ENCODE data around the gene UBE2B.
"Not testable (repeated sequence)": the region's sequence is repeated elsewhere in the genome, so short reads cannot be mapped to it uniquely, and the experiment has no call there.

UBE2B gene

DNA sequence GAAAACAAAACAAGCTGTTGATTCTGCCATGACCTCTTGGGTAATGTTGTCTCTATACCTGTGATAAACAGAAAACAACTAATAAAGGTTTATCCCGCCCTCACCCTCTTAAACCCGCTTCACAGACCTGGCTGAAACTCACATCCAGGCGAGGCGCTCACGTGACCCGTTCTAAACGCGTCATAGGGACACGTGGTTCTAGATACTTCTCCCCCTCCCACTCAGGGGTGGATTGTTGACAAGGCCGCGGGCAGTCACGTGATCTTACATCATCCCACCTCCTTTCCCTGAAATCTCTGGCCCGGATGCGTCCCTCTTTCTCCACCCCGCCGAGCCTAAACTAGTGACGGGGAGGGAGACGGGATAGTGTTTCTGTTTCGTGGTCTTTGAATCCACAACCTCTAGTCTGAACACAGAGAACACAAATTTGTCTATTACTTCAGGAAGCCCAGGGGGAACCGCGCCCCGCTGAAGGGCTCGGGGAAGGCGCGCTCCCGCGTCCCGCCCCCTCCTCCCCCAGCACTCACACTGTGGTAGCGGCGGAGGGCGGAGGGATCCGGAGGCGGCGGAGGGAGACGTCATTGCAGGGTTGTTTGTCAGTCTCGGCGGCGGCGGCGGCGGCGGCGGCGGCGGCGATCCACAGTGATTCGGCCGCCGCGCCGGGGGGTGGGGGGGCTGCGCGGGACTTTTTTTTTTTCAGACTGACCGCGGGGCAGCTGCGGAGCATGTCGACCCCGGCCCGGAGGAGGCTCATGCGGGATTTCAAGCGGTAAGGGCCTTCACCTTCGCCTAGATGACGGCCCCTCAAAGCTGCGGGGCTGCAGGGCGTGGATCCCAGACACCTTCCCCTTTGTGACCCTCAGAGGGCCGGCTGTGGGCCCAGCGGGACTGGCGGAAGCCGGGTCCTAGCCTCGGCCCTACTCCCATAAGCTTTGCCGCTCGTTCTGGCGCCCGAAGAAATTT, at the start of gene UBE2B:
Gene UBE2B, plus strand, starts transcription at position 699 of the 963 bp plus-strand sequence. Its CDS starts 27 bp downstream, at position 726.
- DNase-seq, result peak; percentile 99

DNA sequence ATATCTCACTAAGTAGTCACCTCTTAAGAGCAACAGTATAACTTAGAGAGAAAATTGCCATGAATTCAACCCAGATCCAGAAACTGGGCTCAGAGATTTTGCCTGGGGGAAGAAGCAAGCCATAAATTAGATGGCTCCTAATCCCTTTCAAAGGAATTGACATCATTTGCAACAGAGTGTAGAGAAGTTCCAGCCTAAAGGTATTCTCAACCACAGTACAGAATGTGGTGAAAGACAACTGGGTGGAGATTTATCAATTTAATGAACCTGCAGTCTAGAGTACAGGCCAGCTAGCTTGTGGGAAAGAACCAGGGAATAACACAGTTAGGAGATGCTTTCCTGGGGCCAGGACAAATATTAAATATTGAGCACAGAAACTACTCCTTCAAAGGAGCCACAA, 44.0 kb upstream of the UBE2B start:
- no peak for DNase-seq

DNA sequence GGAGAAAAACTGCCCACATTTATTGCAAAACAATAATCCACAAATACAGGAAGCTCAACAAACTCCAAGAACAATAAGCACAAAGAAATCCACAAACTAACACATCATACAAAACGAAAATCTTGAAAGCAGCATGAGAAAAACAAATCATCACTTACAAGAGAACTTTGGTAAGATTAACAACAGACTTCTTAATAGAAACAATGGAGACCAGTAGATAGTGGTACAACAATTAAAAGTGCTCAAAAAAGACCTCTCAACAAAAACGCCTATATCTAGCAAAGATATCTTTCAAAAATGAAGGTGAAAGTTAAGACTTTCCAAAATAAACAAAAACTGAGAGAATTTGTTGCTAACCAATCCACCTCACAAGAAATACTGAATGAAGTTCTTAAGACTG, 42.8 kb upstream of the UBE2B start:
- no peak for DNase-seq

- DNase-seq, result not testable (repeated sequence)
These were observed 34.5 kb upstream of the UBE2B start for GRCh38 chr5:134336833-134337232.

DNA sequence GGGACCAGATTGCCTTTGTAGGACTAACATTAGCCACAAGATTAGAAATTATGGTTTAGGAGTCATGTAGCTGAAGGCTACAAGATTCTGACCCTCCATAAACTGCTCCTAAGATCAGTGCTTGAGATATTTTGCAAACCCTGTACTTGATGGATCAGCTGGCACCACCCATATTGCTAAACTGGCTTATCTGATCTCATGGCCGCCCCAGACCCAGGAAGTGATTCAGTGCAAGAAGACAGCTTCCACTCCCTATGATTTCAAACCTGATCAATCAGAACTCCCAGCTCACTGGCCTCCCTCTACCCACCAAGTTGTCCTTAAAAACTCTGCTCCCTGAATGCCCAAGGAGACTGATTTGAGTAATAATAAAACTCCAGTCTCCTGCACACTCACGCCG, 27.9 kb upstream of the UBE2B start:
- DNase-seq, result not testable (repeated sequence)

DNA sequence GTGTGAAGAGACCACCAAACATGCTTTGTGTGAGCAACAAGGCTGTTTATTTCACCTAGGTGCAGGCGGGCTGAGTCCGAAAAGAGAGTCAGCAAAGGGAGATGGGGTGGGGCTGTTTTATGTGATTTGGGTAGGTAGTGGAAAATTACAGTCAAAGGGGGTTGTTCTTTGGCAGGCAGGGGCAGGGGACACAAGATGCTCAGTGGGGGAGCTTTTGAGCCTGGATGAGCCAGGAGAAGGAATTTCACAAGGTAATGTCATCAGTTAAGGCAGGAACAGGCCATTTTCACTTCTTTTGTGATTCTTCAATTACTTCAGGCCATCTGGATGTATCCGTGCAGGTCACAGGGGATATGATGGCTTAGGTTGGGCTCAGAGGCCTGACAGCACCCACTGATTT, 25.9 kb upstream of the UBE2B start:
- not testable (repeated sequence) for DNase-seq

GRCh38 chr5:134345996-134346395, 25.4 kb upstream of the UBE2B start:
- no peak for DNase-seq

DNA sequence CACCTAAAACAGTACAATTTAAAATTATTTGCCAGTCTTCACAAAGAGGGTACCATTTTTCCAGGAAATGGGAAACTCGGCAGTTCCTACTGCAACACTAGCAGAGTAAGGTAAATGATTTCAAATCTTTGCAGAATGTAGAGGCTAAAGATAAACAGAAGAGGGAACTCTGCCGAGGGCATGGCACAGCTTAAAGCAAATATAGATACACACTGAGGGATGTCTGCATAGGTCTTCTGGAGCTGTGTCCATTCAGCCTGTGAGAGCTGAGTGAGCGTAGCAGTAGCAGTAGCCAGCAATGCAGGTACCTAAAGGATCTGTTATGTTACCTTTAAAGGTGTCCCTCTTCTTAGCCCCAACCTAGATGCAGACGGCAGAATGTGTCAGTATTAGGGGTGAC, 21.9 kb upstream of the UBE2B start:
- DNase-seq, result no peak

DNA sequence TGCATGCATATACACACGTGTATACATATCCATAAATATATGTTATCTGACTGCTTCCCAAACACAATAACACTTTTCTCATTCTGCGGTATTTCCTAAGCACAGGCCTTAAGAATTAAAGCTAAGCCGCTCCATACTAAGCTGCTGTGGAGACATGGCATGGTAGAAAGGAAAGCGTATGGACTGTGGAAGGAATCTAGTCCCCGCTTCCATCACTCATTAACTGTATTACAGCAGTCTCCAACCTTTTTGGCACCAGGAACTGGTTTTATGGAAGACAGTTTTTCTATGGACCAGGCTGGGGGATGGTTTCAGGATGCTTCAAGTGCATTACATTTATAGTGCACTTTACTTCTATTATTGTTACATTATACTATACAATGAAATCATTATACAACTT, 15.7 kb upstream of the UBE2B start:
- DNase-seq, result no peak

GRCh38 chr5:134365604-134366003, 5.8 kb upstream of the UBE2B start:
- no peak for DNase-seq

DNA sequence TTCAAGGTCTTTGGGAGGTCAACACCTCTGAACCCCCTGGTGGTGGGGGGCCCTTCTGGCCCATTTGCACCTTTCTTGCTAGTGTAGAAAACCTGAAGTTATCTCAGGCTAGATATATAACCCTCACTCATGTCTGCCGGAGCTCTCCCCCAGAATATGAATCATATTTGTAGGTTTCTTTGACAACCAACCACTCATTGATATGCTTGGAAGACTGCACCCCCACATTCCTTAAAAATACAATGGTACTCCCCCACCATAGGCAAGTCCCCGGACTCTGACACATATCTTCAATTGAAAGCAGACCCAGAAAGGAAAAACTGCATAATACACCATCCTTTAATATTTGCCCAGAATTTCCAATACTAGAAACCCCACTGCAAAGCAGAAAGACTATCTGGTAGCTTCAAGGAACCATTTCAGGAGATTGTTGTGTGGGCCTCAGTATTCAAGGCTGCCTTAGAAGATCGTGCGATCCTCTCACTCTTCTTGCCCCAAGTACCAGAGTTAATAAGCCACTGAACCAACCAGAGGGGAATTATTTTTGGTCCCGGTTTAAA, 978 bp upstream of the UBE2B start:
- no peak for DNase-seq

GRCh38 chr5:134371834-134372340, 518 bp downstream of the UBE2B start:
- DNase-seq, result peak; percentile 34

DNA sequence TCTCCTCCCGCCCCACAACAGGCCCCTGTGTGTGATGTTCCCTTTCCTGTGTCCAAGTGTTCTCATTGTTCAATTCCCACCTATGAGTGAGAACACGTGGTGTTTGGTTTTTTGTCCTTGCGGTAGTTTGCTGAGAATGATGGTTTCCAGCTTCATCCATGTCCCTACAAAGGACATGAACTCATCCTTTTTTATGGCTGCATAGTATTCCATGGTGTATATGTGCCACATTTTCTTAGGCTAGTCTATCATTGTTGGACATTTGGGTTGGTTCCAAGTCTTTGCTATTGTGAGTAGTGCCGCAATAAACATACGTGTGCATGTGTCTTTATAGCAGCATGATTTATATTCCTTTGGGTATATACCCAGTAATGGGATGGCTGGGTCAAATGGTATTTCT, 2.3 kb downstream of the UBE2B start:
- DNase-seq, result not testable (repeated sequence)

GRCh38 chr5:134374232-134374631, 2.9 kb downstream of the UBE2B start:
- DNase-seq, result no peak

DNA sequence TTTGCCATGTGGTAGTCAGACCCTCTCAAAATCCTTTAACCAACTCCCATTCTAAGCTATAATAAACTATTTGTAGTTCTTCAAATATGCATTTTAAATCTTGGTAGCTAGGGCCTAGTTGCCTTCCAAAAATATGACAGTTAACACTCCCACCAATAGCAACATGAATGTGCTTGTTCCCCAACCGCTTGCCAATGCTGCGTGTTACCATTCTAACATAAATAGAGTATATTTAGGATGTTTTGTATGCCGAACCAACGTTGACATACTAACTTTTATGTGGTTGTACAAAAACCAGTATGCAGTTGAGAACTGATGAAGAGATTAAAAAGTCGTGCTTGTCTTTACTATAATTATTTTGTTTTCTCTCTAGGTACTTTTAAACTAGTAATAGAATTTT, 9.0 kb downstream of the UBE2B start:
- DNase-seq, result no peak

- DNase-seq, result not testable (repeated sequence)
These were observed 10.8 kb downstream of the UBE2B start for GRCh38 chr5:134382204-134382603.

DNA sequence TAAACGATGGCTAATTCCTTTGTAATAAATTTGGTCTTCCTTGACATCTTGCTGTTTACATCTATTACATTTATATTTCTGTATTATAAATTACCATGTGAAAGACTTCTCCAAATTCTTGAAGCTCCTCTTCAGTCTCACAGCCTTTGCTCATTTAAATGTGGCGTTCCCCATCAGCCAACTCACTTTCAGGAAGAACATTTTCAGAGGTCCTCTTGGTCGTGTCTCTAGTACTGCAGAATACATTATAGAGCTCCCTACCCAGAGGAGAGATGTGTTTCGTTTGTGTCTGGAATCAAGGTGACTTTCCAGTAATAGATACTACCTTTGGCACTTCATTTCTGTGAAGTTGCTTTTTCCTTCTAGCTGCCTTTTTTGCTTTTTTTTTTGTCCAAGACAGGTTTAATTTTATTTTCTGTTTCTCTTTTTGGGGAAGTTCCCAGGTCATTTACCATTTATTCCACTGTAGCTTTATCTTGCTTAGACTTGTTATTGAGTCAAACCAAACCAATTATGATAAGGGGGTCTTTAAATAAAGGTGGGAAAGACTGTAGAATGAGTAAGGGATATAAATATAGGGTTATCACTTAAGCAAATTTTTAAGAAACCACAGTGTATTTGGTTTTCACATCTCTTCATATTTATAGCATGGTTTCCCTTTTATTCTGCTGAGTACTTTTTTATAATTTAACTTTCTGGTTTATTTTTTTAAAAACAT, 12.8 kb downstream of the UBE2B start:
- DNase-seq, result no peak

GRCh38 chr5:134387443-134387842, 16.1 kb downstream of the UBE2B start:
- no peak for DNase-seq

- no peak for DNase-seq
These were observed 20.9 kb downstream of the UBE2B start for GRCh38 chr5:134392301-134392700.

GRCh38 chr5:134394932-134395331, 23.6 kb downstream of the UBE2B start:
- DNase-seq, result no peak

DNA sequence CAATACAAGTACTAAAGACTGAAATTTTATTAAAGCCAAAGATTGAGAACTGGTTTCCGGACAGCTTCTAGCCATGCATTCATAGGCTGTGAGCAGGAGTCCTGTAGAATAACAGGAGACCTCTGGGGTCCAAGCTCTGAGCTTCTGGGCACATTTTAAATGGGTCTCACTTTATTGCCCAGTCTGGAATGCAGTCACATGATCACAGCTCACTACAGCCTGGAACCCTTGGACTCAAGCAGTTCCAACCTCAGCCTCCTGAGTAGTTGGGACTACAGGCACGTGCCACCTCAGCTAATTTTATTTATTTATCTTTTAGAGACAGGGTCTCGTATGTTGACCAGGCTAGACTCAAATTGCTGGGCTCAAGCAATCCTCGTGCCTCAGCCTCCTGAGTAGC, 24.9 kb downstream of the UBE2B start:
- DNase-seq, result no peak

- DNase-seq, result no peak
These were observed 25.8 kb downstream of the UBE2B start for GRCh38 chr5:134397196-134397595.

DNA sequence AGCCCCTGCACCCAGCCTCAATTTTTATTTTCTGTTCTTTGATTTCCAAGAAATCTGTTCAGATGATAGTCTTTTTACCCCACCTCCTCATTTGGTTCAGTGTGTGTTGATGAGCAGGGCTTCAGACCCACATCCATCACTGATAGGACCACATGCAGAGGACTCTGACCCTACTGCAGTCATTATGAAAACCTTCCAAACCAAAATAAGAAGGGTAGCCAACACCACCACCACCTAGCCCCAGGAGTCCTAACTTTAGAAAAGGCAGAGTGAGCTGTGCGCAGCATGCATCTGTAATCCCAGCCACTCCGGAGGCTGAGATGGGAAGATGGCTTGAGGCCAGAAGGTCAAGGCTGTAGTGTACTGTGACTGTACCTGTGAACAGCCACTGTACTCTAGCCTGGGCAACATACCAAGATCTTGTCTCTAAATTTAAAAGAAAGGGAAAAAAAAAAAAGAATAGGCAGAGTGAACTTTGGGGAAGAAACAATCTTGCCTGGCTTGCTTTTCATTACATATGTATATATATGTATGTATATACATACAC, 27.3 kb downstream of the UBE2B start:
- DNase-seq, result no peak

Measured in COR-L47 (cell line).